B cell (primary cell): ENCODE measurements around the gene VWA3B.

ENCODE experiments used
- CTCF ChIP-seq: fragments of 200-600 bp; IDR thresholded peaks from one replicate; pipeline ENCODE4 v1.8.0; 2022; ENCODE audit warnings: antibody characterized with exemption, mild to moderate bottlenecking
- EZH2 ChIP-seq: IDR thresholded peaks from 2 replicates; pipeline ENCODE4 v1.6.1; 2012; ENCODE audit warnings: borderline replicate concordance, low read depth, mild to moderate bottlenecking, moderate library complexity, low read length; ENCODE audit not compliant: insufficient read depth, poor library complexity, severe bottlenecking

- TF ChIP-seq CTCF (no peak), EZH2 (no peak)
Observed at GRCh38 chr2:98134172-98135005, 47.4 kb downstream of the VWA3B start.
